ENCODE data around the gene ERI3.

DNA sequence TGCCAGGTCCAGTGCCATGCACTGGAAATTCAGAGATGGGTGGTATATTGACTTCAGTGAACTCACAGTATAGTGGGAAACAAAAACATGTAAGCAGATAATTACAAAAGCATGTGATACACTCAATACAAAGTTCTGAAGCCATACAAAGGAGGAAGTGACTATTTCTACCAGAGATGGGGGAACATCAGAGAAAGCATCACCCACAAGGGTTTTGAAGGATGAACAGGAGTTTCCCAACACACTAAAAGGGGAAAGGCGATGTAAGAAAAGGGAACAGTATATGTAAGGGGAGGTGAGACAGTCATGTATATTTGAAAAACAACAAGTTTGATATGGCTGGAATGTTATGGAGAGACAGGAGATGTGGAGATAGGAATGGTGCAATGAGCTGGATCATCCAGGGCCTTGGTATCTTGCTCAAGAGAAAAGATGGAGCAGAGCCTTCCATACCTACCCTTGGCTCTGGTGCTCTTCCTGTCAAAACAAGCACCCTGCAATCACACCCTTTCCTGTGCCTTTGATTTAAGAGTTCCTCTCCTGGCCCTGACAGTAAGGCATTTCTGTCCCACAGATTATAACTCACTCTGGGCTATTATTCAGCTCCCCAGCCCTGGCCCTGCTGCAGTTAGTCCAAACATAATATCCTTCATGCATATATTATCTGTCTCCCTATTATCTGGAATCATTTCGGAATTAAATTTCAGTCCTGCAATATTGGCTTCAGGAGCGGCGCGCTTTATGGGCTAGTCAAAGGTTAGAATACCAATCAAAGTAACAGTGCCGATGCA is 81.3 kb downstream of the ERI3 start:
- TF ChIP-seq GATA2 (IDR thresholded peaks at IDR 0.05; ENCODE audit: low read depth, low read length) (no peak), GATA3 (IDR thresholded peaks at IDR 0.05; ENCODE audit: low read depth, low read length) (no peak)

Data from SH-SY5Y (cell line).